AG04450 (cell line): ENCODE results near the gene SPRY1. TPM values are rescaled to one million over a fixed set of nuclear protein-coding genes. Genes with fewer than 3 reads are reported as not detected.

Source experiments
- CTCF ChIA-PET: fragments of 300-600, 350-600 bp; formaldehyde crosslinking; extraction: SDS; loops from one replicate; lab custom pipeline; 2022; ENCODE audit warnings: antibody characterized with exemption, inconsistent platforms; lab: Charles Lee
- POLR2A ChIA-PET: fragments of 350-600 bp; formaldehyde crosslinking; extraction: SDS; loops from one replicate; lab custom pipeline; 2021; ENCODE audit warnings: antibody characterized with exemption, inconsistent platforms; lab: Yijun Ruan, JAX
- DNase-seq: peaks from one replicate; pipeline ENCODE4 v3.0.0-alpha.2; 2011; ENCODE audit warnings: low read depth, low spot score
- H3K27ac ChIP-seq: one replicate; pipeline ENCODE4 v1.5.1; 2012; ENCODE audit warnings: low read depth, low read length, control low read depth
- H3K27me3 ChIP-seq: one replicate; pipeline ENCODE4 v1.6.0; 2012; ENCODE audit warnings: low read length; ENCODE audit not compliant: control insufficient read depth, insufficient read depth
- H3K4me3 ChIP-seq: 2 replicates; pipeline ENCODE4 v1.5.1; 2011; ENCODE audit warnings: mild to moderate bottlenecking, low read depth, low read length, control low read depth
- H3K9me3 ChIP-seq: 2 replicates; pipeline ENCODE4 v1.5.1; 2012; ENCODE audit warnings: low read length; ENCODE audit not compliant: control insufficient read depth, insufficient read depth
- CTCF ChIP-seq: IDR thresholded peaks from 2 replicates; pipeline ENCODE4 v1.5.1; 2011; ENCODE audit warnings: low read depth, low read length, control low read depth, inconsistent platforms
- polyA plus RNA-seq: library from polyadenylated mRNA; depleted of rRNA; stranded (reverse); fragments of >200 nt; gene quantifications from 2 replicates; pipeline ENCODE4 v1.2.3, GENCODE V29; 2011

SPRY1 gene
- polyA plus RNA-seq, 1 experiment, result 6.6 TPM

- CTCF ChIA-PET, result no interaction called here
- Histone ChIP-seq H3K27ac (no peak overlapping the region), H3K27me3 (no peaks in the 10 kb centered on the region), H3K4me3 (no peak overlapping the region), H3K9me3 (peaks cover 11% of the 10 kb centered on the region)
- no peak for DNase-seq
- POLR2A ChIA-PET, result no interaction called here
- no peak for TF ChIP-seq CTCF
Measured at GRCh38 chr4:123433976-123434375, 37.4 kb downstream of the SPRY1 start.

- no peak for TF ChIP-seq CTCF
- Histone ChIP-seq H3K27me3 (no peaks in the 10 kb centered on the region), H3K9me3 (peaks cover 11% of the 10 kb centered on the region), H3K27ac (no peak overlapping the region), H3K4me3 (no peak overlapping the region)
- CTCF ChIA-PET, result no interaction called here
- POLR2A ChIA-PET, result interaction anchor here (0.6 kb wide), 1 partner anchor 422 kb away, joined by 5 read pairs; no protein-coding TSS in a partner anchor
- DNase-seq, result no peak
Measured at GRCh38 chr4:123435246-123436113, 38.9 kb downstream of the SPRY1 start.

- DNase-seq, result no peak
- Histone ChIP-seq H3K4me3 (no peak overlapping the region), H3K9me3 (peaks cover 11% of the 10 kb centered on the region), H3K27ac (no peak overlapping the region), H3K27me3 (no peaks in the 10 kb centered on the region)
- TF ChIP-seq CTCF, result no peak
- ChIA-PET POLR2A (no interaction called here), CTCF (no interaction called here)
Measured at GRCh38 chr4:123438031-123438430, 41.4 kb downstream of the SPRY1 start.

GRCh38 chr4:123443401-123444289 lies 47.0 kb downstream of the SPRY1 start:
- POLR2A ChIA-PET, result no interaction called here
- Histone ChIP-seq H3K4me3 (no peak overlapping the region), H3K27ac (peak overlapping the region; percentile 31), H3K27me3 (no peaks in the 10 kb centered on the region), H3K9me3 (no peaks in the 10 kb centered on the region)
- CTCF ChIA-PET, result no interaction called here
- no peak for TF ChIP-seq CTCF
- DNase-seq, result no peak
